IPS-18c (cell line): Measurements from ENCODE around the gene CSAG1.
"Not testable (repeated sequence)": the region's sequence is repeated elsewhere in the genome, so short reads cannot be mapped to it uniquely, and the experiment has no call there.

ENCODE experiments used
- H3K4me3 ChIP-seq: 2 replicates; pipeline ENCODE4 v1.7.0; 2013; ENCODE audit warnings: low read depth, mild to moderate bottlenecking, low read length, moderate library complexity; ENCODE audit not compliant: insufficient read depth
- H3K9me3 ChIP-seq: one replicate; pipeline ENCODE4 v1.6.1; 2013; ENCODE audit warnings: mild to moderate bottlenecking, low read length, moderate library complexity; ENCODE audit not compliant: control insufficient read depth, insufficient read depth

CSAG1 gene

GRCh38 chrX:152733261-152733975 lies at the start of gene CSAG1, which contains the start of gene MAGEA12:
CSAG1 (minus strand) TSS chrX:152733721; CDS start chrX:152732460, 1,261 bp downstream.
MAGEA12 (plus strand) TSS chrX:152733757; CDS start chrX:152736162, 2,405 bp downstream.
- peaks cover 3% of the 10 kb centered on the region for H3K9me3 ChIP-seq
- H3K4me3 ChIP-seq: no peak within 1 kb of the TSS; the same call in 1 of the 2 replicates

- not testable (repeated sequence) for H3K9me3 ChIP-seq, H3K4me3 ChIP-seq
Observed at GRCh38 chrX:152769549-152770289, 36.2 kb upstream of the CSAG1 start, which contains the start of gene MAGEA6. MAGEA6 (minus strand) TSS chrX:152769689; CDS start chrX:152767650, 2,039 bp downstream.

- H3K4me3 ChIP-seq, H3K9me3 ChIP-seq: not testable (repeated sequence)
Observed at GRCh38 chrX:152766562-152766961, 33.0 kb upstream of the CSAG1 start.

GRCh38 chrX:152761582-152761981 lies 28.1 kb upstream of the CSAG1 start:
- not testable (repeated sequence) for H3K9me3 ChIP-seq, H3K4me3 ChIP-seq

- not testable (repeated sequence) for H3K4me3 ChIP-seq, H3K9me3 ChIP-seq
Observed at GRCh38 chrX:152759544-152759943, 26.0 kb upstream of the CSAG1 start.

GRCh38 chrX:152758918-152759317 lies 25.4 kb upstream of the CSAG1 start, which contains the start of gene CSAG3:
CSAG3 (plus strand) TSS chrX:152759218.
- H3K4me3 ChIP-seq, H3K9me3 ChIP-seq: not testable (repeated sequence)

- not testable (repeated sequence) for H3K9me3 ChIP-seq, H3K4me3 ChIP-seq
Observed at GRCh38 chrX:152754871-152755270, 21.4 kb upstream of the CSAG1 start.

- H3K4me3 ChIP-seq, H3K9me3 ChIP-seq: not testable (repeated sequence)
Observed at GRCh38 chrX:152753686-152754650, 20.4 kb upstream of the CSAG1 start, which contains the start of gene MAGEA2. MAGEA2 (minus strand) TSS chrX:152753842; CDS start chrX:152751363, 2,479 bp downstream.

- no peak overlapping the region for H3K4me3 ChIP-seq
- peaks cover 10% of the 10 kb centered on the region for H3K9me3 ChIP-seq
Observed at GRCh38 chrX:152738560-152738959, 5.0 kb upstream of the CSAG1 start.

GRCh38 chrX:152736528-152736927 lies 3.0 kb upstream of the CSAG1 start:
- H3K4me3 ChIP-seq: not testable (repeated sequence)

GRCh38 chrX:152735860-152736511 lies 2.5 kb upstream of the CSAG1 start:
- H3K9me3 ChIP-seq: peaks cover 3% of the 10 kb centered on the region

More at GRCh38 chrX:152736528-152736927, 3.0 kb upstream of the CSAG1 start:
- not testable (repeated sequence) for H3K9me3 ChIP-seq

GRCh38 chrX:152735101-152735500 lies 1.6 kb upstream of the CSAG1 start:
- no peak overlapping the region for H3K4me3 ChIP-seq
- peaks cover 3% of the 10 kb centered on the region for H3K9me3 ChIP-seq

More at GRCh38 chrX:152735860-152736511, 2.5 kb upstream of the CSAG1 start:
- H3K4me3 ChIP-seq: no peak overlapping the region

GRCh38 chrX:152734143-152734858 lies 780 bp upstream of the CSAG1 start:
- H3K4me3 ChIP-seq, H3K9me3 ChIP-seq: not testable (repeated sequence)

GRCh38 chrX:152725409-152725808 lies 8.1 kb downstream of the CSAG1 start:
- Histone ChIP-seq H3K4me3 (no peak overlapping the region), H3K9me3 (peaks cover 4% of the 10 kb centered on the region)

- H3K4me3 ChIP-seq, H3K9me3 ChIP-seq: not testable (repeated sequence)
Observed at GRCh38 chrX:152713815-152714787, 19.4 kb downstream of the CSAG1 start, which contains the start of gene MAGEA2B. MAGEA2B (plus strand) TSS chrX:152714628; CDS start chrX:152717107, 2,479 bp downstream.
